Measurements from ENCODE around the gene PLA2G2F. TPM values are rescaled to one million over a fixed set of nuclear protein-coding genes. Genes with fewer than 3 reads are reported as not detected.

Gene PLA2G2F
- total and polyA plus RNA-seq, 2 donors (not counting 3 experiments of a cell fraction or from before 2014, with no cell fraction given) = not detected

DNA sequence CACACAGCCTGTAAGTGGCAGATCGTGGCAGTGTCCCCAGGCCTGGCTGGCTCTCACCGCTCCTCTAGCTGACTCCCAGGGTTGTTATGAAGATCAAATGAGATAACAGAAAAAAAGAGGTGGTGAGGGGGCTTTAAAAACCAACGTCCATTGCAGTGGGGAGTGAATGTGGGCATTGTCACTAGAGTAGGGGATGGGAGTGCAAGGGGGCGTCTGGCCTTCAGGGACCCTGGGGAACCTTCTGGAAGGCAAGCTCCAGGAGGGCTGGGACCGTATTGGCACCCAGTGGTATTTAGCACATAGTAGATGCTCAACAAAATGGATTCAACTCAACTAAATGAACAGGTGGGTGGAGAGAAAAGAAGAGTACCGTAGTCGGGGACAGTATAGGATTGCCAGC is 23.2 kb upstream of the PLA2G2F start:
- no peak overlapping the region for H3K4me3 ChIP-seq (replicated peaks in 1 of 3; ENCODE audit: insufficient read depth in 1 of 3, low read depth in 1 of 3, low read length in 3 of 3)
- no peaks in the 10 kb centered on the region for H3K79me2 ChIP-seq (ENCODE audit: control insufficient read depth, insufficient read depth, low read length)
- intact Hi-C loops (cut with micrococcal nuclease) = no loop called here
- H3K9me1 ChIP-seq (replicated peaks; ENCODE audit: control insufficient read depth, extremely low read depth, insufficient read depth, low read length) = no peaks in the 10 kb centered on the region
- no peaks in the 10 kb centered on the region for H3K36me3 ChIP-seq (ENCODE audit: control insufficient read depth in 2 of 2, extremely low read depth in 1 of 2, insufficient read depth in 2 of 2, low read length in 2 of 2)
- H3K9ac ChIP-seq (replicated peaks; ENCODE audit: extremely low read depth, insufficient read depth, low read length) = no peak overlapping the region
- DNase-seq (ENCODE audit: low read depth, low spot score) = no peak
- BruUV-seq (replicated peaks) = no TSS peak
- no peak overlapping the region for H2AFZ ChIP-seq (ENCODE audit: low read depth, low read length)
- ChIA-PET POLR2A (no interaction called here), CTCF (no interaction called here)
- FAIRE-seq = no peak
- H4K20me1 ChIP-seq (replicated peaks; ENCODE audit: control insufficient read depth, extremely low read depth, insufficient read depth, low read length) = no peaks in the 10 kb centered on the region
- H3K27ac ChIP-seq (ENCODE audit: insufficient read depth, low read depth, low read length) = no peak overlapping the region
- no peaks in the 10 kb centered on the region for H3K9me3 ChIP-seq (replicated peaks; ENCODE audit: control insufficient read depth, insufficient read depth, low read length)
- TF ChIP-seq POLR2AphosphoS5 (IDR thresholded peaks at IDR 0.05; ENCODE audit: insufficient read depth, low read depth, low read length) (no peak), MYC (IDR thresholded peaks at IDR 0.05; ENCODE audit: low read depth, low read length) (no peak), GATA2 (IDR thresholded peaks at IDR 0.05; ENCODE audit: insufficient read depth, insufficient read length, low read depth, low read length) (no peak), JUN (IDR thresholded peaks at IDR 0.05; ENCODE audit: borderline replicate concordance, insufficient read depth, insufficient read length, low read depth) (no peak), EZH2 (IDR thresholded peaks at IDR 0.05; ENCODE audit: borderline replicate concordance, low read depth, low read length, severe bottlenecking) (no peak), FOS (IDR thresholded peaks at IDR 0.05; ENCODE audit: borderline replicate concordance, insufficient read depth, low read length) (no peak), POLR2A (IDR thresholded peaks at IDR 0.05; ENCODE audit: low read depth, low read length) (no peak)
- TF ChIP-seq, protein P1, sequence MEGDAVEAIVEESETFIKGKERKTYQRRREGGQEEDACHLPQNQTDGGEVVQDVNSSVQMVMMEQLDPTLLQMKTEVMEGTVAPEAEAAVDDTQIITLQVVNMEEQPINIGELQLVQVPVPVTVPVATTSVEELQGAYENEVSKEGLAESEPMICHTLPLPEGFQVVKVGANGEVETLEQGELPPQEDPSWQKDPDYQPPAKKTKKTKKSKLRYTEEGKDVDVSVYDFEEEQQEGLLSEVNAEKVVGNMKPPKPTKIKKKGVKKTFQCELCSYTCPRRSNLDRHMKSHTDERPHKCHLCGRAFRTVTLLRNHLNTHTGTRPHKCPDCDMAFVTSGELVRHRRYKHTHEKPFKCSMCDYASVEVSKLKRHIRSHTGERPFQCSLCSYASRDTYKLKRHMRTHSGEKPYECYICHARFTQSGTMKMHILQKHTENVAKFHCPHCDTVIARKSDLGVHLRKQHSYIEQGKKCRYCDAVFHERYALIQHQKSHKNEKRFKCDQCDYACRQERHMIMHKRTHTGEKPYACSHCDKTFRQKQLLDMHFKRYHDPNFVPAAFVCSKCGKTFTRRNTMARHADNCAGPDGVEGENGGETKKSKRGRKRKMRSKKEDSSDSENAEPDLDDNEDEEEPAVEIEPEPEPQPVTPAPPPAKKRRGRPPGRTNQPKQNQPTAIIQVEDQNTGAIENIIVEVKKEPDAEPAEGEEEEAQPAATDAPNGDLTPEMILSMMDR (IDR thresholded peaks at IDR 0.05; ENCODE audit: extremely low read depth in 1 of 2, insufficient read depth in 1 of 2, low read depth in 1 of 2, low read length in 2 of 2) = no peak
- TF ChIP-seq, protein P2, sequence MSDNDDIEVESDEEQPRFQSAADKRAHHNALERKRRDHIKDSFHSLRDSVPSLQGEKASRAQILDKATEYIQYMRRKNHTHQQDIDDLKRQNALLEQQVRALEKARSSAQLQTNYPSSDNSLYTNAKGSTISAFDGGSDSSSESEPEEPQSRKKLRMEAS (IDR thresholded peaks at IDR 0.05; ENCODE audit: insufficient read depth, insufficient read length) = no peak
- dilution Hi-C loops (cut with MboI; ENCODE audit: extremely low pct_ligation_motif_present, low sequenced_read_pairs) = no loop called here
- no peak overlapping the region for H3K4me2 ChIP-seq (ENCODE audit: insufficient read depth, low read length)
- H3K27me3 ChIP-seq (ENCODE audit: control insufficient read depth in 2 of 2, insufficient read depth in 2 of 2, low read length in 2 of 2) = peaks cover 0 to under 1% of the 10 kb centered on the region in 2 experiments
- H3K4me1 ChIP-seq (ENCODE audit: control insufficient read depth, extremely low read depth, insufficient read depth, low read length) = peaks cover 5% of the 10 kb centered on the region

Measured in endothelial cell of umbilical vein (primary cell).